HG02981 (cell line): ENCODE results near the gene OR5K3.
A peak's percentile ranks its signal among the peaks of the same experiment; 100 is the strongest.
"Not testable (repeated sequence)": the region's sequence is repeated elsewhere in the genome, so short reads cannot be mapped to it uniquely, and the experiment has no call there.

ENCODE experiments used
- ATAC-seq: cut with Tn5 transposase; IDR thresholded peaks from one replicate; pipeline ENCODE4 v1.9.1; 2021; ENCODE audit warnings: mild to moderate bottlenecking, moderate library complexity; ENCODE audit not compliant: unreplicated experiment

The OR5K3 gene

GRCh38 chr3:98390366-98390765 lies at the start of gene OR5K3:
TSS of gene OR5K3 (plus strand) at chr3:98390666. CDS start at chr3:98390666, 0 bp downstream.
- ATAC-seq, result no peak

GRCh38 chr3:98341758-98342157 lies 48.7 kb upstream of the OR5K3 start:
- no peak for ATAC-seq

GRCh38 chr3:98343647-98344507 lies 46.6 kb upstream of the OR5K3 start:
- peak; percentile 75 for ATAC-seq

GRCh38 chr3:98350082-98350481 lies 40.4 kb upstream of the OR5K3 start:
- no peak for ATAC-seq

GRCh38 chr3:98353554-98353953 lies 36.9 kb upstream of the OR5K3 start, which contains the start of gene OR5K4:
TSS of gene OR5K4 (plus strand) at chr3:98353854. CDS start at chr3:98353854, 0 bp downstream.
- no peak for ATAC-seq

- ATAC-seq, result no peak
Measured at GRCh38 chr3:98359250-98359649, 31.2 kb upstream of the OR5K3 start.

GRCh38 chr3:98359993-98360675 lies 30.3 kb upstream of the OR5K3 start:
- ATAC-seq, result peak; percentile 63

- ATAC-seq, result no peak
Measured at GRCh38 chr3:98360681-98361080, 29.8 kb upstream of the OR5K3 start.

GRCh38 chr3:98361289-98361688 lies 29.2 kb upstream of the OR5K3 start:
- peak; percentile 61 for ATAC-seq

GRCh38 chr3:98367464-98368246 lies 22.8 kb upstream of the OR5K3 start:
- ATAC-seq, result no peak

GRCh38 chr3:98371186-98371585 lies 19.3 kb upstream of the OR5K3 start:
- ATAC-seq, result no peak

GRCh38 chr3:98371853-98372252 lies 18.6 kb upstream of the OR5K3 start:
- ATAC-seq, result no peak

GRCh38 chr3:98372445-98372844 lies 18.0 kb upstream of the OR5K3 start:
- ATAC-seq, result no peak

GRCh38 chr3:98376631-98377030 lies 13.8 kb upstream of the OR5K3 start:
- ATAC-seq, result no peak

GRCh38 chr3:98388147-98388546 lies 2.3 kb upstream of the OR5K3 start:
- no peak for ATAC-seq

GRCh38 chr3:98395101-98395500 lies 4.6 kb downstream of the OR5K3 start:
- no peak for ATAC-seq

GRCh38 chr3:98396482-98396881 lies 6.0 kb downstream of the OR5K3 start:
- ATAC-seq, result not testable (repeated sequence)

- ATAC-seq, result no peak
Measured at GRCh38 chr3:98398513-98398912, 8.0 kb downstream of the OR5K3 start.

GRCh38 chr3:98402507-98402906 lies 12.0 kb downstream of the OR5K3 start:
- no peak for ATAC-seq

- no peak for ATAC-seq
Measured at GRCh38 chr3:98404010-98404409, 13.5 kb downstream of the OR5K3 start.

- ATAC-seq, result no peak
Measured at GRCh38 chr3:98406034-98406433, 15.6 kb downstream of the OR5K3 start.
